Neutrophil (primary cell): Measurements from ENCODE around the gene LIPG.
A peak's percentile ranks its signal among the peaks of the same experiment; 100 is the strongest.

Experiments used
- H3K27ac ChIP-seq: fragments of 200-600 bp; sonication (generic); 2 replicates; pipeline ENCODE4 v1.5.1; 2016; ENCODE audit warnings: mild to moderate bottlenecking, moderate library complexity
- H3K27me3 ChIP-seq: fragments of 200-600 bp; sonication (generic); 2 replicates; pipeline ENCODE4 v1.6.0; 2016; ENCODE audit warnings: mild to moderate bottlenecking
- H3K36me3 ChIP-seq: fragments of 200-600 bp; sonication (generic); 2 replicates; pipeline ENCODE4 v1.5.1; 2017
- H3K4me1 ChIP-seq, 2 experiments: fragments of 200-600 bp in 1 of 2; sonication (generic) in 1 of 2; 1 replicate in 1 of 2; 2 replicates in 1 of 2; pipeline versions ENCODE4 v1.5.1 to v1.6.1; 2013 to 2016; ENCODE audit warnings: low read depth in 1 of 2, low read length in 1 of 2, mild to moderate bottlenecking in 1 of 2, moderate library complexity in 1 of 2; ENCODE audit not compliant: control insufficient read depth in 1 of 2, insufficient read depth in 1 of 2
- H3K4me3 ChIP-seq, 2 experiments: fragments of 200-600 bp in 1 of 2; sonication (generic) in 1 of 2; 1 replicate in 1 of 2; 2 replicates in 1 of 2; pipeline ENCODE4 v1.5.1; 2013 to 2016; ENCODE audit warnings: low read depth in 1 of 2, low read length in 1 of 2, mild to moderate bottlenecking in 1 of 2, moderate library complexity in 1 of 2
- H3K9me3 ChIP-seq: fragments of 200-600 bp; sonication (generic); 2 replicates; pipeline ENCODE4 v1.5.1; 2016
- CTCF ChIP-seq: fragments of 200-600 bp; sonication (generic); IDR thresholded peaks from 2 replicates; pipeline ENCODE4 v1.5.1; 2016; ENCODE audit warnings: antibody characterized with exemption

The LIPG gene

GRCh38 chr18:49560277-49560623 is 1.6 kb upstream of the LIPG start:
- no peaks in the 10 kb centered on the region for H3K36me3 ChIP-seq
- peaks cover 0 to 8% of the 10 kb centered on the region in 2 experiments for H3K4me1 ChIP-seq
- no peak overlapping the region for H3K4me3 ChIP-seq
- peaks cover 99% of the 10 kb centered on the region for H3K27me3 ChIP-seq
- H3K9me3 ChIP-seq = no peaks in the 10 kb centered on the region
- H3K27ac ChIP-seq = no peak overlapping the region
- TF ChIP-seq CTCF = no peak

GRCh38 chr18:49560624-49561288 is 1.1 kb upstream of the LIPG start:
- Histone ChIP-seq H3K4me1 (peaks cover 0 to 8% of the 10 kb centered on the region in 2 experiments), H3K27me3 (peaks cover 100% of the 10 kb centered on the region), H3K27ac (no peak overlapping the region), H3K36me3 (no peaks in the 10 kb centered on the region), H3K9me3 (no peaks in the 10 kb centered on the region), H3K4me3 (peak overlapping the region in 1 of 2 experiments; percentile 2)
- no peak for TF ChIP-seq CTCF

- Histone ChIP-seq H3K4me1 (peaks cover 0 to 8% of the 10 kb centered on the region in 2 experiments), H3K4me3 (no peak overlapping the region), H3K36me3 (no peaks in the 10 kb centered on the region), H3K27me3 (peaks cover 95% of the 10 kb centered on the region), H3K9me3 (no peaks in the 10 kb centered on the region), H3K27ac (no peak overlapping the region)
- no peak for TF ChIP-seq CTCF
These were observed 748 bp downstream of the LIPG start for GRCh38 chr18:49562481-49563129.

GRCh38 chr18:49563130-49563540 is 1.3 kb downstream of the LIPG start:
- Histone ChIP-seq H3K4me1 (peaks cover 0 to 8% of the 10 kb centered on the region in 2 experiments), H3K27me3 (peaks cover 90% of the 10 kb centered on the region), H3K4me3 (no peak overlapping the region), H3K9me3 (no peaks in the 10 kb centered on the region), H3K36me3 (no peaks in the 10 kb centered on the region), H3K27ac (no peak overlapping the region)
- TF ChIP-seq CTCF = no peak

- no peak overlapping the region for H3K4me3 ChIP-seq
- peaks cover 82% of the 10 kb centered on the region for H3K27me3 ChIP-seq
- H3K27ac ChIP-seq = no peak overlapping the region
- H3K36me3 ChIP-seq = no peaks in the 10 kb centered on the region
- no peak for TF ChIP-seq CTCF
- no peaks in the 10 kb centered on the region for H3K9me3 ChIP-seq
- H3K4me1 ChIP-seq = peaks cover 0 to 8% of the 10 kb centered on the region in 2 experiments
These were observed 2.1 kb downstream of the LIPG start for GRCh38 chr18:49563701-49564517.
